HEK293 (cell line): ENCODE results near the gene PAK4.

Experiments
- CTCF ChIA-PET: fragments of 350-600 bp; formaldehyde crosslinking; extraction: SDS; loops from one replicate; lab custom pipeline; 2021; ENCODE audit warnings: antibody characterized with exemption; lab: Yijun Ruan, JAX
- POLR2A ChIA-PET: fragments of 300-600 bp; formaldehyde crosslinking; extraction: SDS; loops from one replicate; lab custom pipeline; 2020; ENCODE audit warnings: antibody characterized with exemption, inconsistent platforms; lab: Yijun Ruan, JAX
- H3K27ac ChIP-seq: fragments of 200-500 bp; sonication (Bioruptor generic); 2 replicates; pipeline ENCODE4 v1.5.1; 2014; ENCODE audit warnings: low read depth, low read length, control low read depth, inconsistent platforms; ENCODE audit errors: extremely low read depth
- H3K36me3 ChIP-seq, 2 experiments: fragments of 200-500 bp in 1 of 2; sonication (Bioruptor generic) in 1 of 2; 1 replicate in 1 of 2; 2 replicates in 1 of 2; pipeline ENCODE4 v1.5.1; 2014 to 2017; ENCODE audit warnings: inconsistent platforms in 2 of 2, low read length in 2 of 2; ENCODE audit not compliant: control insufficient read depth in 2 of 2, insufficient read depth in 1 of 2
- H3K4me1 ChIP-seq: fragments of 200-500 bp; sonication (Bioruptor generic); 2 replicates; pipeline ENCODE4 v1.5.1; 2014; ENCODE audit warnings: mild to moderate bottlenecking, low read length, inconsistent platforms; ENCODE audit not compliant: control insufficient read depth, insufficient read depth
- H3K4me3 ChIP-seq: 2 replicates; pipeline ENCODE4 v1.5.1; 2011; ENCODE audit warnings: low read depth, mild to moderate bottlenecking, control low read depth, low read length, moderate library complexity
- H3K9me3 ChIP-seq: fragments of 200-500 bp; sonication (Bioruptor generic); 2 replicates; pipeline ENCODE4 v1.5.1; 2014; ENCODE audit warnings: low read depth, low read length, inconsistent platforms; ENCODE audit not compliant: control insufficient read depth, insufficient read depth
- HOXC10 ChIP-seq: sonication (generic); formaldehyde crosslinking; IDR thresholded peaks from 2 replicates; pipeline ENCODE4 v1.8.1; 2023; ENCODE audit warnings: mild to moderate bottlenecking, missing genetic modification reagents
- RBAK ChIP-seq: fragments of 450-650 bp; formaldehyde crosslinking; IDR thresholded peaks from 2 replicates; pipeline ENCODE4 v1.5.1; 2016; ENCODE audit warnings: missing biosample characterization, missing genetic modification characterization
- YY2 ChIP-seq: fragments of 450-650 bp; formaldehyde crosslinking; IDR thresholded peaks from 2 replicates; pipeline ENCODE4 v1.5.1; 2016; ENCODE audit warnings: missing biosample characterization, missing genetic modification characterization
- ZNF146 ChIP-seq: fragments of 450-650 bp; formaldehyde crosslinking; IDR thresholded peaks from 2 replicates; pipeline ENCODE4 v1.5.1; 2016; ENCODE audit warnings: missing biosample characterization, missing genetic modification characterization
- ZNF350 ChIP-seq: fragments of 450-650 bp; formaldehyde crosslinking; IDR thresholded peaks from 2 replicates; pipeline ENCODE4 v1.5.0; 2017; ENCODE audit warnings: missing biosample characterization, mild to moderate bottlenecking, missing genetic modification characterization
- ZNF366 ChIP-seq: fragments of 450-650 bp; formaldehyde crosslinking; conservative IDR thresholded peaks from 2 replicates; pipeline ENCODE4 v1.5.1; 2016; ENCODE audit warnings: missing biosample characterization, missing genetic modification characterization
- ZNF416 ChIP-seq: fragments of 450-650 bp; formaldehyde crosslinking; IDR thresholded peaks from 2 replicates; pipeline ENCODE4 v1.5.1; 2016; ENCODE audit warnings: missing biosample characterization, missing genetic modification characterization
- ZNF423 ChIP-seq: fragments of 450-650 bp; formaldehyde crosslinking; IDR thresholded peaks from 2 replicates; pipeline ENCODE4 v1.5.1; 2016; ENCODE audit warnings: missing biosample characterization, missing genetic modification characterization
- ZNF473 ChIP-seq: fragments of 450-650 bp; formaldehyde crosslinking; IDR thresholded peaks from 2 replicates; pipeline ENCODE4 v1.5.1; 2017; ENCODE audit warnings: missing biosample characterization, missing genetic modification characterization
- ZNF558 ChIP-seq: fragments of 450-650 bp; formaldehyde crosslinking; IDR thresholded peaks from 2 replicates; pipeline ENCODE4 v1.5.1; 2016; ENCODE audit warnings: missing biosample characterization, missing genetic modification characterization
- ZNF571 ChIP-seq: fragments of 450-650 bp; formaldehyde crosslinking; IDR thresholded peaks from 2 replicates; pipeline ENCODE4 v1.5.0; 2017; ENCODE audit warnings: missing biosample characterization, missing genetic modification characterization
- ZNF664 ChIP-seq: fragments of 450-650 bp; formaldehyde crosslinking; IDR thresholded peaks from 2 replicates; pipeline ENCODE4 v1.5.1; 2016; ENCODE audit warnings: missing biosample characterization, missing genetic modification characterization
- ZNF701 ChIP-seq: fragments of 450-650 bp; formaldehyde crosslinking; IDR thresholded peaks from 2 replicates; pipeline ENCODE4 v1.5.1; 2016; ENCODE audit warnings: missing biosample characterization, missing genetic modification characterization
- ZNF76 ChIP-seq: fragments of 450-650 bp; formaldehyde crosslinking; IDR thresholded peaks from 2 replicates; pipeline ENCODE4; 2016; ENCODE audit warnings: low read depth, missing biosample characterization, missing genetic modification characterization, borderline replicate concordance
- ZNF768 ChIP-seq: fragments of 450-650 bp; formaldehyde crosslinking; IDR thresholded peaks from 2 replicates; pipeline ENCODE4 v1.5.1; 2018; ENCODE audit warnings: missing biosample characterization, mild to moderate bottlenecking, missing genetic modification characterization
- ZNF777 ChIP-seq: fragments of 450-650 bp; formaldehyde crosslinking; IDR thresholded peaks from 2 replicates; pipeline ENCODE4 v1.5.1; 2017; ENCODE audit warnings: missing biosample characterization, missing genetic modification characterization, borderline replicate concordance
- ZNF785 ChIP-seq: fragments of 450-650 bp; formaldehyde crosslinking; IDR thresholded peaks from 2 replicates; pipeline ENCODE4 v1.5.1; 2016; ENCODE audit warnings: missing biosample characterization, missing genetic modification characterization
- ZXDB ChIP-seq: fragments of 450-650 bp; formaldehyde crosslinking; IDR thresholded peaks from 2 replicates; pipeline ENCODE4 v1.5.1; 2016; ENCODE audit warnings: missing biosample characterization, missing genetic modification characterization
- TF ChIP-seq, protein P1 (sequence below): fragments of 450-650 bp; formaldehyde crosslinking; IDR thresholded peaks from 2 replicates; pipeline ENCODE4 v1.5.1; 2017; ENCODE audit warnings: missing biosample characterization, missing genetic modification characterization
- TF ChIP-seq, protein P2 (sequence below): fragments of 450-650 bp; IDR thresholded peaks from 2 replicates; pipeline ENCODE4 v1.5.1; 2018; ENCODE audit warnings: missing biosample characterization, missing genetic modification characterization
- TF ChIP-seq, protein P3 (sequence below): fragments of 450-650 bp; formaldehyde crosslinking; IDR thresholded peaks from 2 replicates; pipeline ENCODE4 v1.5.0; 2017; ENCODE audit warnings: missing biosample characterization, missing genetic modification characterization, borderline replicate concordance
- TF ChIP-seq, protein P4 (sequence below): fragments of 450-650 bp; formaldehyde crosslinking; IDR thresholded peaks from 2 replicates; pipeline ENCODE4 v1.5.1; 2017; ENCODE audit warnings: missing biosample characterization, missing genetic modification characterization
- TF ChIP-seq, protein P5 (sequence below): fragments of 450-650 bp; formaldehyde crosslinking; IDR thresholded peaks from 2 replicates; pipeline ENCODE4; 2016; ENCODE audit warnings: missing biosample characterization, missing genetic modification characterization

The PAK4 gene

DNA sequence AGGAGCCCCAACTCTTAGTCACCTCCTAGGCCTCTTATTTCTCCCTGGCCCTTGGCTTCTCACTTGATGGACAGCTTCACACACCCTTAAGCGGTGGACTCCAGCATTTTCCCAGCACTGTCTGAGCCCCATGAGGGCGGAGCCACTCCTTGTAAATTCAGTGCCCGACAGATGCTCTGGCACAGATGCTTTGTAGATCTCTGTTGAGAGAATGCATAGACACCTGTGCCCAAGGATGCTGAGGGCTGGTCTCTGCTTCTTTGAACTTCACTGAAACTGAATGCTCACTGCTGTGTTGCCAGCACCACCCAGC lies 75.2 kb downstream of the PAK4 start (continued):
- TF ChIP-seq, protein P1, sequence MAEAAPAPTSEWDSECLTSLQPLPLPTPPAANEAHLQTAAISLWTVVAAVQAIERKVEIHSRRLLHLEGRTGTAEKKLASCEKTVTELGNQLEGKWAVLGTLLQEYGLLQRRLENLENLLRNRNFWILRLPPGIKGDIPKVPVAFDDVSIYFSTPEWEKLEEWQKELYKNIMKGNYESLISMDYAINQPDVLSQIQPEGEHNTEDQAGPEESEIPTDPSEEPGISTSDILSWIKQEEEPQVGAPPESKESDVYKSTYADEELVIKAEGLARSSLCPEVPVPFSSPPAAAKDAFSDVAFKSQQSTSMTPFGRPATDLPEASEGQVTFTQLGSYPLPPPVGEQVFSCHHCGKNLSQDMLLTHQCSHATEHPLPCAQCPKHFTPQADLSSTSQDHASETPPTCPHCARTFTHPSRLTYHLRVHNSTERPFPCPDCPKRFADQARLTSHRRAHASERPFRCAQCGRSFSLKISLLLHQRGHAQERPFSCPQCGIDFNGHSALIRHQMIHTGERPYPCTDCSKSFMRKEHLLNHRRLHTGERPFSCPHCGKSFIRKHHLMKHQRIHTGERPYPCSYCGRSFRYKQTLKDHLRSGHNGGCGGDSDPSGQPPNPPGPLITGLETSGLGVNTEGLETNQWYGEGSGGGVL = no peak
- no peak for TF ChIP-seq ZNF558 (tag by site-specific recombination)
- TF ChIP-seq ZNF350 (tag by site-specific recombination) = no peak
- no peak for TF ChIP-seq ZNF416 (tag by site-specific recombination)
- TF ChIP-seq RBAK = no peak
- TF ChIP-seq ZNF785 (tag by site-specific recombination) = no peak

DNA sequence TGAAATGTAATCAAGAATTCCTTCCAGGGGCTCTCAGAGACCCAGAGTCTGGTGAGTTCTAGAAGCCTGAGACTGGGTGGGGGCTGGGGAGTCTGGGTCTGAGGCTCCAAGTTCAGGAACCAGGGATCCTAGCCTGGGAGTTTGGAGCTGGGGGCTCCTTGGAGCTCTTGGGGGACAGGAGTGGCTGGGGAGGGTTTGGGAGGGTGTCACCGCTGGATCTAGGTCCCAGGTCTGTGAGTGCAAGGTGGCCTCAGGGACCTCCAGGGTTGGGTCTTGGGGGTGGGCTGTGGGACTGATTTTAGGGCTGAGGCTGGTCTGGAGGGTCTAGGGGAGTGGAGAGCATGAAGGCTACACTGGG lies 77.4 kb downstream of the PAK4 start:
- no peak overlapping the region for H3K4me3 ChIP-seq
- no peak overlapping the region for H3K27ac ChIP-seq
- H3K4me1 ChIP-seq = peaks cover 10% of the 10 kb centered on the region
- POLR2A ChIA-PET = interaction anchor here (0.8 kb wide), 1 partner anchor 9 kb away, joined by 9 read pairs; no protein-coding TSS in a partner anchor
- no peaks in the 10 kb centered on the region for H3K36me3 ChIP-seq
- H3K9me3 ChIP-seq = no peaks in the 10 kb centered on the region
- TF ChIP-seq ZXDB (tag by site-specific recombination) = no peak
- TF ChIP-seq ZNF664 (tag by site-specific recombination) = no peak
- TF ChIP-seq ZNF558 (tag by site-specific recombination) = no peak
- TF ChIP-seq, protein P2, sequence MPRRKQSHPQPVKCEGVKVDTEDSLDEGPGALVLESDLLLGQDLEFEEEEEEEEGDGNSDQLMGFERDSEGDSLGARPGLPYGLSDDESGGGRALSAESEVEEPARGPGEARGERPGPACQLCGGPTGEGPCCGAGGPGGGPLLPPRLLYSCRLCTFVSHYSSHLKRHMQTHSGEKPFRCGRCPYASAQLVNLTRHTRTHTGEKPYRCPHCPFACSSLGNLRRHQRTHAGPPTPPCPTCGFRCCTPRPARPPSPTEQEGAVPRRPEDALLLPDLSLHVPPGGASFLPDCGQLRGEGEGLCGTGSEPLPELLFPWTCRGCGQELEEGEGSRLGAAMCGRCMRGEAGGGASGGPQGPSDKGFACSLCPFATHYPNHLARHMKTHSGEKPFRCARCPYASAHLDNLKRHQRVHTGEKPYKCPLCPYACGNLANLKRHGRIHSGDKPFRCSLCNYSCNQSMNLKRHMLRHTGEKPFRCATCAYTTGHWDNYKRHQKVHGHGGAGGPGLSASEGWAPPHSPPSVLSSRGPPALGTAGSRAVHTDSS (tag by site-specific recombination) = no peak
- TF ChIP-seq ZNF366 = no peak
- TF ChIP-seq ZNF768 (tag by site-specific recombination) = no peak
- TF ChIP-seq, protein P3, sequence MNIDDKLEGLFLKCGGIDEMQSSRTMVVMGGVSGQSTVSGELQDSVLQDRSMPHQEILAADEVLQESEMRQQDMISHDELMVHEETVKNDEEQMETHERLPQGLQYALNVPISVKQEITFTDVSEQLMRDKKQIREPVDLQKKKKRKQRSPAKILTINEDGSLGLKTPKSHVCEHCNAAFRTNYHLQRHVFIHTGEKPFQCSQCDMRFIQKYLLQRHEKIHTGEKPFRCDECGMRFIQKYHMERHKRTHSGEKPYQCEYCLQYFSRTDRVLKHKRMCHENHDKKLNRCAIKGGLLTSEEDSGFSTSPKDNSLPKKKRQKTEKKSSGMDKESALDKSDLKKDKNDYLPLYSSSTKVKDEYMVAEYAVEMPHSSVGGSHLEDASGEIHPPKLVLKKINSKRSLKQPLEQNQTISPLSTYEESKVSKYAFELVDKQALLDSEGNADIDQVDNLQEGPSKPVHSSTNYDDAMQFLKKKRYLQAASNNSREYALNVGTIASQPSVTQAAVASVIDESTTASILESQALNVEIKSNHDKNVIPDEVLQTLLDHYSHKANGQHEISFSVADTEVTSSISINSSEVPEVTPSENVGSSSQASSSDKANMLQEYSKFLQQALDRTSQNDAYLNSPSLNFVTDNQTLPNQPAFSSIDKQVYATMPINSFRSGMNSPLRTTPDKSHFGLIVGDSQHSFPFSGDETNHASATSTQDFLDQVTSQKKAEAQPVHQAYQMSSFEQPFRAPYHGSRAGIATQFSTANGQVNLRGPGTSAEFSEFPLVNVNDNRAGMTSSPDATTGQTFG = no peak
- no peak for TF ChIP-seq ZNF146
- no peak for TF ChIP-seq ZNF473 (tag by site-specific recombination)
- no peak for TF ChIP-seq ZNF76 (tag by site-specific recombination)
- TF ChIP-seq ZNF701 (tag by site-specific recombination) = no peak
- TF ChIP-seq, protein P4, sequence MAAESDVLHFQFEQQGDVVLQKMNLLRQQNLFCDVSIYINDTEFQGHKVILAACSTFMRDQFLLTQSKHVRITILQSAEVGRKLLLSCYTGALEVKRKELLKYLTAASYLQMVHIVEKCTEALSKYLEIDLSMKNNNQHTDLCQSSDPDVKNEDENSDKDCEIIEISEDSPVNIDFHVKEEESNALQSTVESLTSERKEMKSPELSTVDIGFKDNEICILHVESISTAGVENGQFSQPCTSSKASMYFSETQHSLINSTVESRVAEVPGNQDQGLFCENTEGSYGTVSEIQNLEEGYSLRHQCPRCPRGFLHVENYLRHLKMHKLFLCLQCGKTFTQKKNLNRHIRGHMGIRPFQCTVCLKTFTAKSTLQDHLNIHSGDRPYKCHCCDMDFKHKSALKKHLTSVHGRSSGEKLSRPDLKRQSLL (tag by site-specific recombination) = no peak
- TF ChIP-seq ZNF423 (tag by site-specific recombination) = no peak
- TF ChIP-seq YY2 (tag by site-specific recombination) = no peak
- TF ChIP-seq HOXC10 (CRISPR knock-in tag) = no peak
- no peak for TF ChIP-seq ZNF777 (tag by site-specific recombination)
- no peak for TF ChIP-seq ZNF571
- TF ChIP-seq, protein P5, sequence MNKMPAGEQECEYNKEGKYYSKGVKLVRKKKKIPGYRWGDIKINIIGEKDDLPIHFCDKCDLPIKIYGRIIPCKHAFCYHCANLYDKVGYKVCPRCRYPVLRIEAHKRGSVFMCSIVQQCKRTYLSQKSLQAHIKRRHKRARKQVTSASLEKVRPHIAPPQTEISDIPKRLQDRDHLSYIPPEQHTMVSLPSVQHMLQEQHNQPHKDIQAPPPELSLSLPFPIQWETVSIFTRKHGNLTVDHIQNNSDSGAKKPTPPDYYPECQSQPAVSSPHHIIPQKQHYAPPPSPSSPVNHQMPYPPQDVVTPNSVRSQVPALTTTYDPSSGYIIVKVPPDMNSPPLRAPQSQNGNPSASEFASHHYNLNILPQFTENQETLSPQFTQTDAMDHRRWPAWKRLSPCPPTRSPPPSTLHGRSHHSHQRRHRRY (tag by site-specific recombination) = no peak
- CTCF ChIA-PET = interaction anchor here (0.6 to 3.8 kb wide), 13 partner anchors 9 to 562 kb away, joined by 3 to 23 read pairs (median 4); partner anchors contain the start of gene FBXO17
